DMS79 treated with DMSO at 0.1 percent for 48 hours (cell line): ENCODE data around the gene SLX4.

Experiments
- DNase-seq: peaks from one replicate; lab custom pipeline; 2025; lab: John Stamatoyannopoulos, UW

Gene SLX4

GRCh38 chr16:3553138-3553923 is 58.1 kb downstream of the SLX4 start:
- peak; percentile 3 for DNase-seq

DNA sequence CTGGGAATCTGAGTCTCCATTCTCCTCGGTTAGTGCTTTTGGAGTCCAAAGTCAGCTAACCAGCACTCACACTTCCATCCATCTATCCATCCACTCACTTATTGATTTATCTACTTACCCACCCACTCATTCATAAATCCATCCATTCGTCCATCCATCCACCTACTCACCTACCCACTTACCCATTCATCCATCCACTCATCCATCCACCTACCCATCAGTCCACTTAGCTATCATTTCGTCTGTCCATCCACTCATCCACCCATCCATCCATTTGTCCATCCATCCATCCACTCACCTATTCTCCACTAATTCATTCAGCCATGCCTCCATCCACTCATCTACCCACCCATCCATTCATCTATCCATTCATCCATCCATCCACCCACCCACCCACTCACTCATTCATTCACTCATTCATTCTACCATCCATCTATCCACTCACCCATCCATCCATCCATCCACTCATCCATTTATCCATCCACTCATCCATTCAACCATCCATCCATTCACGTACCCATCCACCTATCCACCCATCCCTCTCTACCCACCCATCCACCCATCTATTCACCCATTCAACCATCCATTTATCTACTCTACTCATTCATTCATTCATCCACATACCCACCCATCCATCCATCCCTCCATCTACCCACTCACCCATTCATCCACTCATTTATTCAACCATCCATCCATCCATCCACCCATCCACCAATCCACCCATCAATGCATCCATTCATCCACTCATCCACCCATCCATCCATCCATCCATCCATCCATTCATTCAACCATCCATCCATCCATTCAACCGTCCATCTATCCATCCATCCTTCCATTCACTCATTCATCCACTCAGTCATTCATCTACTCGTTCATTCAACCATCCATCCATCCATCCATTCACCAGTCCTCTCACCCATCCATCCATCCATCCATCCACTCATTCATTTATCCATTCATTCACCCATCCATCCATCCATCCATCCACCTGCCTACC is 60.3 kb downstream of the SLX4 start:
- no peak for DNase-seq

GRCh38 chr16:3549906-3550305 is 61.5 kb downstream of the SLX4 start:
- DNase-seq: no peak

DNA sequence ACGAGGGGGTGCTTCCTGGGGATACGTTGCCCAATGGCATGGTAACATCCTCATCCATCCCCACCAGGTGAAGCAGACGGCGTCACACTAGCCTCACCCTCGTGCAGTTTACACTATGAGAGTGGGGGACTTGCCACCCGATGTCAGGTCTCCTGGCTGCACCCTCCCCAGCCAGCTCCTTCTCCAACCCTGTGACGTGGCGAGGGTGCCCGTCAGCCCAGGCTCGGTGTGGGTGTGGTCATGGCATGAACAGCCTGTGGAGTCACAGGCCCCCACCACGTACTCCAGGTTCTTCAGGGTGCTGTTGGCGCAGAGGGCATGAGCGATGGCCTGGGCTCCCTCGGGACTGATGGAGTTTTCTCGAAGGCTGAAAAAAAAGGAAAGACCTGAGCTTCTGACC is 62.5 kb downstream of the SLX4 start:
- no peak for DNase-seq

- no peak for DNase-seq
Measured at GRCh38 chr16:3548445-3548844, 63.0 kb downstream of the SLX4 start.

GRCh38 chr16:3546986-3547682 is 64.3 kb downstream of the SLX4 start:
- no peak for DNase-seq

- DNase-seq: no peak
Measured at GRCh38 chr16:3542601-3543373, 68.6 kb downstream of the SLX4 start.

DNA sequence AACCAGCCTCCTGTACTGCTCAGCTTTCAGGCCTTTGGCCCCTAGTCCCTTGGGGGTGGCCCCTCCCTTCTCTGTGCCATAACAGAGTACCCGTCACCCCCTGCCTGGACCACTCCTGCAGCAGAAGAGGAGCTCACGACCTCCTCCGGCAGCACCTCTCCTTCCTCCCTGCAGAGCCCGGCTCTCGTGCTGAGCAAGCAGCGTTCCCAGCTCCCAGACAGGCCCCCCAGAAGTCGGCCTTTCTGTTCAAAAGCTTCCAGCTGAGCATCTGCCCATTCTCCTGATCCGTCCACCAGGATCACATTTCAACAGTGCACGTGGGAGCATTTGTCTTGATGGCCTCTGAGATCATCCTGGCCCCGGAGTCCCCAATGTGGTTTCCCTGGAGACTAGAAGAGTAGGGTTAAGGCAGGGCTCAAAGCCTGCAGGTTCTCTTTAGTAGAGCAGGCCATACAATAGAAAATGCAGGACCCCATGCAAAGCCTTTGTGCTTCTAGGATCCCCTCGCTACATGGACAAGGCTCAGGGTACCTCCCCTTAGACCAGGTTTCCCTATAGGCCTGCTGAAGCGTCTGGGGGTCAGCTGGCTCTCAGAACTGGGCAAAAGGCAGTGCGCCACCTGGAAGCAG is 69.8 kb downstream of the SLX4 start:
- DNase-seq: no peak

DNA sequence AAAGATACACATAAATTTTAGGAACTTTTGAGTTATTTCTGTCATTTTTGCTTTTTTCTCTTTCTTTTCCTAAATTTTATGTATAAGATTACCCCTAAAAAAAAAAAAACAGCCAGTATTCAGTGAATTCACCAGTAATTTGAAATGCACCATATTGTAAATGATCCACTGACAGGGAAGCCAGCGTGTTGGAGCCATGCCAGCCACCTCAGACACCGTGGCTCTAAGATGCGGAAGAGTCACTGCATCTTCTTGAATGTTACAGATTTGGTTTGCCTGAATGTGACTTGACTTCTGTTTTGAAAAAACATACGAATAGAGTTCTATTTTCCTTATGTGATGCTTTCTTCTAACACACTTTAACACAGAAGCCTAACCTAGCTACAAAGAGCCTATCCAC is 73.2 kb downstream of the SLX4 start:
- no peak for DNase-seq

DNA sequence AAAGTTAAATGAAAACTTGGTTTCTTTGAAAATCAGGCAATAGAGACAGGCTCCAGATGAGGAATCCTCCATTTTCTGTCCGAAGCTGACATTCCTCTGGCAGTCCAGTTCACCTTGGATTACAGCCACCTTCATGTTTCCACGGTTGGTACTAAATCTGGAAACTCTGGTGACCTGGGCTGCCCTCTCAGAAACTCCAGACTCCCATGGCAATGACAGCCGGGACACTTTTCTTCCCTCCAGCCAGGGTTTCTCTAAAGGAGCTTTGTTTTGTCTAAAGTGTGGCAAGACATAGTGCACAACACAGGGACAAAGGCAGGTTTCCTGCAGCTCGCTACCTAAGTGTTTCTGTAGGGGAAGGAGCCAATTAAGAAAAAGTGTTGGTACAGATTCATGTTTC is 74.6 kb downstream of the SLX4 start:
- DNase-seq: no peak

GRCh38 chr16:3536271-3536731 is 75.1 kb downstream of the SLX4 start:
- no peak for DNase-seq

GRCh38 chr16:3534126-3534525 is 77.3 kb downstream of the SLX4 start:
- DNase-seq: no peak

GRCh38 chr16:3532741-3533140 is 78.7 kb downstream of the SLX4 start:
- no peak for DNase-seq
